GM19023 (cell line): ENCODE data around the gene P2RY8.
A peak's percentile ranks its signal among the peaks of the same experiment; 100 is the strongest.
"Not testable (repeated sequence)": the region's sequence is repeated elsewhere in the genome, so short reads cannot be mapped to it uniquely, and the experiment has no call there.

Experiments
- ATAC-seq: cut with Tn5 transposase; IDR thresholded peaks from one replicate; pipeline ENCODE4 v1.9.1; 2021; ENCODE audit warnings: mild to moderate bottlenecking, moderate library complexity; ENCODE audit not compliant: unreplicated experiment

P2RY8 gene, protein sequence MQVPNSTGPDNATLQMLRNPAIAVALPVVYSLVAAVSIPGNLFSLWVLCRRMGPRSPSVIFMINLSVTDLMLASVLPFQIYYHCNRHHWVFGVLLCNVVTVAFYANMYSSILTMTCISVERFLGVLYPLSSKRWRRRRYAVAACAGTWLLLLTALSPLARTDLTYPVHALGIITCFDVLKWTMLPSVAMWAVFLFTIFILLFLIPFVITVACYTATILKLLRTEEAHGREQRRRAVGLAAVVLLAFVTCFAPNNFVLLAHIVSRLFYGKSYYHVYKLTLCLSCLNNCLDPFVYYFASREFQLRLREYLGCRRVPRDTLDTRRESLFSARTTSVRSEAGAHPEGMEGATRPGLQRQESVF

DNA sequence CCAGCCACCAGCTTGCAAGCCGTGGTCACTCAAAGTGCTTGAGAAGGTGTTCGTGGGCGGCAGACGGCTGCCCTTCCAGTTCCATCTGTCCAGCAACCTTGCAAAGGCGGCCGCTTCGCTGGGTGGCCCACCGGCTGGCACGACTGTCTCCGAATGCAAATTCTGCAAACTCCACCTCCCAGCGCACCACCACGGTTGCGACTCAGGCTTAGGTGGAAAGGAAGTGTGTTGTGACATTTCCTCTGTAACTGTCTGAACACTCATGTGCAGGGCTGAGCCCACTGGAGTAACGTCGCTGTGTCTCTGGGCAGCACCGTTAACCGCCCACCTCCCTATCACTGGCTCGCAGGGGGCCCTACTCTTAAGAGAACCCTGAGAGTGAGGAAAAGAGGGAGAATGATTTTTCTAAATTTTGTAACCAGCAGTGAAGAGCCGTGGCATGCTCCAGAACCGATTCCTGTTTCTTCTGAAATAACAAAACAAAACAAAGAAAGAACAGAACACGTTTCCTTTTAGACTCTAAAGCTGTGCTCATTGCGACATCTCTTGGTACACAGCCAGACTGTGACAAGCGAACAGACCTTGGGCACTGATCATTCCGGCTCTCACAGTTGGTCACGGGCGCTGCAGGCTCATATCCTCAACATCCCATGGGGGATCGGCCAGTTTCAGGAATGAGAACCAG is at the start of gene P2RY8:
P2RY8 (minus strand) TSS at position 155 of the 685 bp plus-strand sequence. CDS start 70,627 bp downstream, outside the sequence.
- peak; percentile 60 for ATAC-seq

DNA sequence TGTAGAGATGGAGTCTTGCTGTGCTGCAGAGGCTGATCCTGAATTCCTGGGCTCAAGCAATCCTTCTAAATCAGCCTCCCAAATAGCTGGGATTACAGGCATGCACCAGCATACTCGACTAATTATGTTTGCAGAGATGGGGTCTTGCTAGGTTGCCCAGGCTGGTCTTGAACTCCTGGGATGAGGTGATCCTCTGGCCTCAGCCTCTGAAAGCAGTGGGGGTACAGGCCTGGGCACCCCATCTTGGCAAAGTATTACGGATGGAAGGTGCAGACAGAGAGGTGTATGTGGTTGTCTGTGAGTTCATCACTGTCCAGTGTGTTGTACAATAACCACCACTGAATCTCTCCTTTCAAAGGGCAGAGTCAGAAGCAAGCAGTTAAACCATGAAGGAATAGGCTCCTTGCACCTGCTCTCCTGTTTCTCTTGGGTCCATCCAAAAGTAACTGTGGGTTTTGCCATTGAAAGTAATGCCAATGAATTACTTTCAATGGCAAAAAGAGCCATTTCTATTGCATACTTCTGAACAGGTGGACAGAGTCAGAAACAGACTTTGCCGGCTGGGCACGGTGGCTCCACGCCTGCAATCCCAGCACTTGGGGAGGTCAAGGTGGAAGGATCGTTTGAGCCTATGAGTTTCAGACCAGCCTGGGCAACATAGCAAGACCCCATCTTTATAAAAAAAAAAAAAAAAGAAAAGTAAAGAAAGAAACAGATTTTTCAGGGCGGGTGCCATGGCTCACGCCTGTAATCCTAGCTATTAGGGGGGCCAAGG is 47.4 kb upstream of the P2RY8 start:
- no peak for ATAC-seq

DNA sequence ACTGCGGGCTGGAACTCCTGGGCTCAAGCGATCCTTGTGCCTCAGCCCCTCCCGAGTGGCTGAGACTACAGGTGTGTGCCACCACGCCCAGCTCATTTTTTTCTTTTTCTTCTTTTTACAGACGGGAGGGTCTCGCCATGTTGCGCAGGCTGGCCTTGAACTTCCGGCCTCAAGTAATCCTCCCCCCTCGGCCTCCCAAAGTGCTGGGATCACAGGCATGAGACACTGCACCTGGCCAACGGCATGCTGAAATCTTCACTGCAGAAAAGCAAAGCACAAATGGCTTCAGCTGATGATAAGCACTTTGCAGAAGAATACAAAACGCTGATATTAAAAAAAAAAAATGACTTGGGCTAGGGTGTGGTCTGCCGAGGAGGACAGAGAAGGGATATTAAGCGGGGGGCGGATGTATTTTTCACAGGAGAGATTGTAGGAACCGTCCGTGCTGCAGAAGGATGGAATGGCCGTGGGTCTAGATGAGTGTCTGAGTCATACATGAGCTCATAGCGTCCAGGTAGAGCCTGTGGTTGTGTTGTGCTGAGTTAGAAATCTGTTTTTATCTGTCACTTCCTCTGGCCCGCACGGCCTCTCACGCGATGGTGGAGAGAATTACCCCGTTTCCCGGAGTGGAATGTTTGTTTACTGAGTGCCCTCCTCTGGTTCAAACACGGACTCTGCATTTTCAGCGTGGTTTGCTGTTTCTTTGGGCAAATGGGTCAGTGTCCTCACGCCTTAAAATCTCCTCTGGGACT is 45.9 kb upstream of the P2RY8 start:
- no peak for ATAC-seq

DNA sequence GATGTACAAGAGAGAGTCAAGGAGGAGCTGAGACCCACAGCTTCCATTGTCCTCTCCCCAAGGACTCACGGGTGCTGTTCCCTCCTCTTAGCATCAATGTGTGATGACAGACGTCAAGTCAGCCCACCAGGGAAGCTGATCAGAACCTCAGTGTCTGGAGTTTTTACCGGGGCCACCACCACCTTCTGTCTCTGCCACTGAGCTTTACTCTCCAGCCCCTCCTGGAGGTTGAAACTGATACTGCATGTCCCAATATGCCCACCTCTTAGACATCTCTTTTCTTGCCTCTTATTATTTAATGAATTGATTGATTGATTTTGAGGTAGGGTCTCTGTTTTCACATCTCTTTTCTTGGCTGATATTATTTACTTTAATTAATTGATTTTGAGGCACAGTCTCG is 44.1 kb upstream of the P2RY8 start:
- peak; percentile 50 for ATAC-seq

DNA sequence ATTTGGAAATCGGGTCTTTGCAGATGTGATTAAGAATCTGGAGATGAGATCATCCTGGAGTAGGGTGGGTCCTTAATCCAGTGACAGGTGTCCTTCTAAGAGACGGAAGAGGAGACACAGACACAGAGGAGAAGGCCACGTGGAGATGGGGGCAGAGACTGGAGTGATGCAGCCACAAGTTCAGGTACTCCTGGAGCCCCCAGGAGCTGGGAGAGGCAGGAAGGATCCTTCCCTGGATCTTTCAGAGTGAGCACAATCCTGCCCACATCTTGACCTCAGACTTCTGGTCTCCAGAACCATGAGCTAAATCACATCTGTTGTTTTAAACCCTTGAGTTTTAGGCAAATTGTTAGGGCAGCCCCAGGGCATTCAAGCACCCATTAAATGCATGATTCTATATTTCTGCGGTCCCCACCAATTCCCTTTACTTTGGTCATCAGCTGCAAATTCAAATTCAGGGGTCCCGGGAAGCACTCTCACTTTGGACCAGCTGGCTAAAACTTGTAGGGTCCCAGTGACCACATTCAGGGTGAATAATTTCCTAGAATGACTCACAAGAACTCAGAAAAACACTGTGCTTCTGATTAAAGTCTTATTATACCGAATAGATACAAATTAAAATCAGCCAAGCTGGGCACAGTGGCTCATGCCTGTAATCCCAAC is 41.7 kb upstream of the P2RY8 start:
- ATAC-seq = no peak

DNA sequence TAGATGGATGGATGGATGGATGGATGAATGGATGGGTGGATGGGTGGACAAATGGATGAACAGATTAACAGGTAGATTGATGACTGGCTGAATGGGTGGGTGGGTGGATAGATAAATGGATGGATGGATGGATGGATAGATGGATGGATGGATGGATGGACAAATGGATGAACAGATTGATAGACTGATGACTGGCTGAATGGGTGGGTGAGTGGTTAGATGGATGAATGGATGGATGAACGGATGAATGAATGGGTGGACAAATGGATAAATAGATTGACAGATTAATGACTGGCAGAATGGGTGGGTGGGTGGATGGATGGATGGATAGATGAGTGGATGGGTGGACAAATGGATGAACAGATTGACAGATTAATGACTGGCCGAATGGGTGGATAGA is 40.9 kb upstream of the P2RY8 start:
- no peak for ATAC-seq

DNA sequence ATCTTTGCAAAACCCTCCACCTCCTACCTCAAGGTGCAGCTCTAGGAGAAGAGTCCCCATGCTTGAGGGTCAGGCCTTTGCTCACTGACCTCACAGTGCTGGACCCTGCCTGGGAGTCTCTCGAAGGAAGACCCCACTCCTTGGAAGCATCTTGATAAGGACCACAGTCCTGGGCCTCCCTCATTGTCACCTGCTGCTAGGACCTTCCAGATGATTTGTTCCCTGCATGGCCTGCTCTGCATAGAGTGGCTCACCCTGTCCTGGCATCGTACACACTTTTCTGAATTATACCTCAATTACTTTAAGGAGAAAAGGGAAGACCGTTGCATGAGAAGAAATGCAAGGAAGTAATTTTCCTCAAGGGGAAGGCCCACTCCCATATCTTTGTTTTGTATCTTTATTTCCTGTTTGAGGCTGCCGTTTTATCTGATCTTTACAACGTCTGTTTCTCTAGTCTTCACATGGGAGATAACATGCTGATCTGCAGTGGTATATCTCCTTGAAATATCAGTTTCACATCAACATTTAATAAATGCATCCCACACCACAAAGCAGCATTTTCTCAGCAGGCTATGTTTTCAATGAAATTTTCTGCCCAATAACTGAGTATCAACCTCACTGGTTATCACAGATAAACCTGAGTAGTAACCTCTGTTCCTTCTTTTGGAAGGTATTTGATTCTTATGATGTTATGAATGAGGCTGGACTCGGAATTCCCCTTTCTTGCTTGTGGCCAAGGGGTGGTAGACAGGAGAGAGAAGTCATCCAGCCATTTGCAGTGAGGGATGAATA is 39.4 kb upstream of the P2RY8 start:
- no peak for ATAC-seq

DNA sequence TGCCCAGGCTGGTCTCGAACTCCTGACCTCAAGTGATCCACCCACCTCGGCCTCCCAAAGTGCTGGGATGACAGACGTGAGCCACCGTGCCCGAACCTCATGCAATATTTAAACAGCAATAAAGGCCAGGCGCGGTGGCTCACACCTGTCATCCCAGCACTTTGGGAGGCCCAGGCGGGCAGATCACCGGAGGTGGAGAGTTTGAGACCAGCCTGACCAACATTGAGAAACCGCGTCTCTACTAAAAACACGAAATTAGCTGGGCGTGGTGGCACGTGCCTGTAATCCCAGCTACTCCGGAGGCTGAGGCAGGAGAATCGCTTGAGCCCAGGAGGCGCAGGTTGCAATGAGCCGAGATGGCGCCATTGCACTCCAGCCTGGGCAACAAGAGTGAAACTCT is 37.2 kb upstream of the P2RY8 start:
- ATAC-seq = not testable (repeated sequence)

DNA sequence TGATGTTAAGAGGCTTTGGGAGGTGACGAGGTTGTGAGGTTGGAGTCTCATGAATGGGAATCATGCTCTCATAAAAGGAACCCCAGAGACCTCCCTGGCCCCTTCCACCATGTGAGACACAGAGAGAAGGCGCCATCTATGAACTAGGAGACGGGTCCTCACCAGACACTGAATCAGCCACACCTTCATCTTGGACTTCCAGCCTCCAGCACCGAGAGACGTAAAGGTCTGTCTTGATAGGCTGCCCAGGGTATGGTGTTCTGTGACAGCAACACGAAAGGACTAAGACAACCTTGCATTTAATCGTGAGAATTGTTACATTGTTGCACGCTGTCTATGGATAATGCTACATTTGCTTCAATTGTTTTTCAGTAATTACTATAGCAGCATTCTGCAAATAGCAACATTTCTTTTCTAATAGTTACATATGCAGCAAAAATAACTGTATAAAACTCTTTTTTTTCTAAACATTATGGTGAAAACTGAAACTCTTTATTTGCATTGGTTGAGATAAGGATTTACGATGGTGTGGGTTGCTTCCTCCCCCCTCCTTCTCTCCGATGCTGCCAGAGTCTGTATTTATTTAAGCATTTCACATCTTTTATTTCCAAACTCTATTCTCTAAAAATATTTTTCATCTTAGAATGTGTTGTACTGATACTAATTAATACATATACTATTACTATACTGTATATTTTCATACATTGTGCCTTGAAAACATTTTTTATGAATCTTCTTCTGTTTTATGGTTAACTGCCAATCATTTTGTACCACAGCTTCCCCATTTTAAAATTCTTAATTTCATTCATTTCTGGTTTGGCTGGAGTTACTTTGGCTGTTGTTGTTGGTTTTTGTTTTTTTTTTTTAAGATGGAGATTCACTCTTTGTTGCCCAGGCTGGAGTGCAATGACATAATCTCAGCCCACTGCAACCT is 28.0 kb upstream of the P2RY8 start:
- no peak for ATAC-seq

DNA sequence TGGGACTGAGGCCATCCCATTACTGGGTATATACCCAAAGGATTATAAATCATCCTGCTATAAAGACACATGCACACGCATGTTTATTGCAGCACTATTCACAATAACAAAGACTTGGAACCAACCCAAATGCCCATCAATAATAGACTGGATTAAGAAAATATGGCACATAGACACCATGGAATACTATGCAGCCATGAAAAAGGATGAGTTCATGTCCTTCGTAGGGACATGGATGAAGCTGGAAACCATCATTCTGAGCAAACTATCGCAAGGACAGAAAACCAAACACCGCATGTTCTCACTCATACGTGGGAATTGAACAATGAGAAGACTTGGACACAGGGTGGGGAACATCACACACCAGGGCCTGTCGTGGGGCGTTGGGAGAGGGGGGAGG is 27.1 kb upstream of the P2RY8 start:
- not testable (repeated sequence) for ATAC-seq

DNA sequence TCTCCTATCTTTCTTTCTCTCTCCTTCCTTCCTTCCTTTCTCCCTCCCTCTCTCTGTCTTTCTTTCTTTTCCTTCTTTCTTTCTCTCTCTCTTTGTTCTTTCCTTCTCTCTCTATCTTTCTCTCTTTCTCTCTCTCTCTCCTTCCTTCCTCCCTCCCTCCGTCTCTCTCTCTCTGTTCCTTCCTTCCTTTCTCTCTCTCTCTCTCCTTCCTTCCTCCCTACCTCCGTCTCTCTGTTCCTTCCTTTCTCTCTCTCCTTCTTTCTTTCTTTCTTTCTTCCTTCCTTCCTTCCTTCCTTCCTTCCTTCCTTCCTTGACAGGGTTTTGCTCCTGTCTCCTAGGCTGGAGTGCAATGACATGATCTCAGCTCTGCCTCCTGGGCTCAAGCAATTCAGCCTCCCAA is 24.2 kb upstream of the P2RY8 start:
- ATAC-seq = no peak

DNA sequence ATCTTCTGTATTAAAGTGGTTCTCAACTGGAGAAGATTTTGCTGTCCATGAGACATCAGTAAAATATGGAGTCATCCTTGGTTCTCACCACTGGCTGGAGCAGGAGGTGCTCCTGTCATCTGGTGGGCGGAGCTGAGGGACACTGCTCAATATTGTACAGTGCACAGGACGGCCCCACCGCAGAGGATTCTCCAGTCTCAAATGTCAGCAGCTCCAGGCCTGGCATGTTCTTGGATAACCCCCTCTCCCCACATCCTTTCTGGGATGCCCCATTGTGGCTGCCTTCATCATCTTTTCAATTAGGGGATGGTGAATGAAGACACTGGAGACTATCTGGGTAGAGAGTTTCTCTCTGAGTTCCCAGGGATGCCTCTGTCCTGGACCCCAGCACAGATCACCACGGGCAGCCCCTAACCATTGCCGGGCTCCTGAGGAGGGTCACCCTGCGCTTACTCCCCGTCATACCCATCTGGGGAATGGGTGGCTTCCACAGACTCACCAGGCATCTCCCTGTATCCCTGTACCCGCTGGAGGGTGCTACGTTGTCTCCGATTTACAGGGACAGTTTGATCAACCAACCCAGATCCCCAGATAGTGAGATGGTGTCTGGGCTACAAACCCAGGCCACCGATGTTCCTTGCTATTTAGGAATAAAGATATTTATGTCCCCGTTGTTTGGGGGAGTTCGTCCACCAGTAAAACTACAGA is 21.9 kb upstream of the P2RY8 start:
- ATAC-seq = no peak

DNA sequence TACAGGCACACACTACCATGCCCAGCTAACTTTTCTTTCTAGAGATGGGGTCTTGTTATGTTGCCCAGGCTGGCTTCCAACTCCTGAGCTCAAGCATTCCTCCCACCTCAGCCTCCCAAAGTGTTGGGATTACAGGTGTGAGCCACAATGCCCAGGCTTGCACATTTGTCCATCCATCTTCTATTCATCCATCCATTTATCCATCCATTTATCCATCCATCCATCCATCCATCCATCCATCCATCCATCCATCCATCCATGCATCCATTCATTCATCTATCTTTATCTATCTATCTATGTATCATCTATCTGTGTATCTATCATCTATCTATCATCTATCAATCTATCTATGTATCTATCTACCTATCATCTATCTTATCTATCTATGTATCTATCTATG is 20.5 kb upstream of the P2RY8 start:
- ATAC-seq = not testable (repeated sequence)

DNA sequence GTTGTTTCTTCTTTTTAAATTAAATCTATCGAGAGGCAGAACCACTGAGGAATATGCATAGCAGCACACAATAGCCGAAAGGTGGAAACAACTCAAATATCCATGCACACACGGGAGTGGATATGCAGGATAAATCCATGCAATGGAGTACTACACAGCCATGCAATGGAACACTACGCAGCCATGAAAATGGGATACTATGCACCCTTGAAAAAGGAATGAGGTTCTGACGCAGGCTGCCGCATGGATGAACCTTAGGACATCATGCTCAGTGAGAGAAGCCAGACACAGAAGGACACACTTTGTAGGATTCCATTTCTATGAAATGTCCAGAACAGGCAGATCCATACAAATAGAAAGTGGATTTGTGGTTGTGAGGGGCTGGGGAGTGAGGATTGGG is 18.4 kb upstream of the P2RY8 start:
- ATAC-seq = no peak

DNA sequence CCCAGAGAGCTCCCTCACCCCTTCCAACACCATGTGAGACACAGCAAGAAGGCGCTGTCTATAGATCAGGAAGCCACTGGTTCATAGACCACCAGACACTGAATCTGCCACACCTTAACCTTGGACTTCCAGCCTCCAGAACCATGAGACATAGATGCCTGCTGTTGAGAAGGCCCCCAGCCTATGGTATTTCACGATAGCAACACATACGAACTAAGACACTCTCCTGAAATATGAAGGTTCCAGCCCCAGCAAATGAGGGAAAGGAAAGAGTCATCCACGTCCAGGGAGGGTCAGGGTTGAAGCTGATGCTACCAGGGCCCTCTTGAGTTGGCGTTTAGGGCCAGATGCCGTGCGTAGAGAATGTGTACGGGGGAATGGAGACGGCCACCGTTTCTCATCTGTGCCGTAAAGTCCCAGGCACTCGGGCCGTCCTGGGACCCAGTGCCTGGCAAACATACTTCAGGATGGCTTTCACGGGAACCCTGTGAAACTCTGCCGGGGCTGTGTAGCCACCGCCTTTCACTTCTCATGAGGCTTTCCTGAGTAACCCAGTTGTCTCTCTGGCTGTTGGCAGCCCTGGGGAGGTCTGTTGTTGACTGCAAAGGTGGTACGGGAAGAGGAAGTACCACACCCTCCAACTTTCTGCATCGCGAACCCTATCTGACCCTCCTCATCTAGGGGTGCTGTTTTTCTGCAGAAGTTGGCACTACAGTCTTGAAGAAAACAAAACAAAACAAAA is 17.7 kb upstream of the P2RY8 start:
- ATAC-seq = no peak

DNA sequence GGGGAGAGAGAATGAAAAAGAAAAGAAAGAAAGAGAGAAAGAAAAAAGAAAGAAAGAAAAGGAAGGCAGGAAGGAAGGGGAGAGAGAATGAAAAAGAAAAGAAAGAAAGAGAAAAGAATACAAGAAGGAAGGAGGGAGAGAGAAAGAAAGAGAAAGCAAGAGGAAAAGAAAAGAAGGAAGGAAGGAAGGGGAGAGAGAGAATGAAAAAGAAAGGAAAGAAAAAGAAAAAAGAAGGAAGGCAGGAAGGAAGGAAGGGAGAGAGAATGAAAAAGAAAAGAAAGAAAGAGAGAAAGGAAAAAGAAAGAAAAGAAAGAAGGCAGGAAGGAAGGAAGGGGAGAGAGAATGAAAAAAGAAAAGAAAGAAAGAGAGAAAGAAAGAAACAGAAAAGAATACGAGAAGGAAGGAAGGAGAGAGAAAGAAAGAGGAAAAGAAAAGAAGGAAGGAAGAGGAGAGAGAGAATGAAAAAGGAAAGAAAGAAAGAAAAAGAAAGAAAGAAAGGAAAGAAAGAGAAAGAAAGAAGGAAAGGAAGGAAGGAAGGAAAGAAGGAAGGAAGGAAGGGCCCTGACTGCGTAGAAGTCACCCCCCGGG is 15.1 kb upstream of the P2RY8 start:
- no peak for ATAC-seq

DNA sequence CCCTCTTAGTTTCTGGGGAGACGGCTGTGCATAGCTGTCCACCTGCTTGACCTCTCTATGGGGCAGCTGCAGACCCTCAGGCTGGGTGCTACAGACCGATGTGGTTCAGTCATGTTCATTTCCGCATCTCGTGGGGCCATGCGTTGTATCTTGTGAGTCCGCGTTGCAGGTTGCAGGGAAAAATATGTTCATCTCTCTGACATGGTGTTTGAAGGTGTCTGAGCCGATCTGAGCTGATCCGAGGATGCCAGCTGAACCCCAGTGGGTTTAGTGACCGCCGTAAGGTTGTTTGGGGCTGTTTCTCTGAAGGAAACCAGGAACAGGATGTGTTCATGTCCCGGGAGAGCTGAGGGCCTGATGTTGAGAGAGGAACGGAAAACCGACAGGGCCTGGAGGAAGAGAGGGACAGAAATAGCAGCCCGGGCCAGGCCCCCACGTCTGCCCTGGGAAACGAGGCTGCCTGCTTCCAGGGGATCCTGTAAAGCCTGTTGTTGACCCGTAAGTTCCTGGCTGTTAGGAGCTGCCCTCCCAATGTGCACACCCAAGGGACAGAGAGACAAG is 9.8 kb upstream of the P2RY8 start:
- no peak for ATAC-seq
